GM23338 (cell line): Measurements from ENCODE around the gene OLFML2B. TPM values are rescaled to one million over a fixed set of nuclear protein-coding genes. Genes with fewer than 3 reads are reported as not detected.

Experiments used
- ATAC-seq: fragments of 200-7000 bp; cut with Tn5 transposase; 3 replicates; pipeline ENCODE4 v1.9.1; 2020
- DNase-seq: peaks from one replicate; pipeline ENCODE4 v3.0.0-alpha.2; 2015; ENCODE audit warnings: low spot score
- H2AFZ ChIP-seq: fragments of 200-600 bp; sonication (generic); 2 replicates; pipeline ENCODE4 v1.8.0; 2016; ENCODE audit warnings: antibody characterized with exemption, mild to moderate bottlenecking, moderate library complexity
- H3F3A ChIP-seq: fragments of 200-600 bp; sonication (generic); replicated peaks from 2 replicates; pipeline ENCODE4 v1.8.0; 2017; ENCODE audit warnings: antibody characterized with exemption, mixed run types, low read depth
- H3K27ac ChIP-seq: fragments of 200-600 bp; sonication (generic); 2 replicates; pipeline ENCODE4 v1.6.1; 2016; ENCODE audit warnings: low read depth
- H3K27me3 ChIP-seq: fragments of 200-600 bp; sonication (generic); 2 replicates; pipeline ENCODE4 v1.8.0; 2016; ENCODE audit warnings: mild to moderate bottlenecking, mixed run types, moderate library complexity; ENCODE audit not compliant: insufficient read depth
- H3K36me3 ChIP-seq: fragments of 200-600 bp; sonication (generic); 2 replicates; pipeline ENCODE4 v1.8.0; 2016; ENCODE audit warnings: mild to moderate bottlenecking; ENCODE audit not compliant: insufficient read depth
- H3K4me1 ChIP-seq: fragments of 200-600 bp; sonication (generic); 2 replicates; pipeline ENCODE4 v1.8.0; 2016; ENCODE audit warnings: mild to moderate bottlenecking, moderate library complexity; ENCODE audit not compliant: insufficient read depth
- H3K4me2 ChIP-seq: fragments of 200-600 bp; sonication (generic); 2 replicates; pipeline ENCODE4 v1.7.1; 2017; ENCODE audit warnings: mixed run types
- H3K4me3 ChIP-seq: fragments of 200-600 bp; sonication (generic); 2 replicates; pipeline ENCODE4 v1.6.1; 2016; ENCODE audit warnings: mixed run types
- H3K79me2 ChIP-seq: fragments of 200-600 bp; sonication (generic); replicated peaks from 2 replicates; pipeline ENCODE4 v1.8.0; 2017; ENCODE audit warnings: mild to moderate bottlenecking; ENCODE audit not compliant: insufficient read depth
- H3K9me2 ChIP-seq: fragments of 200-600 bp; sonication (generic); 2 replicates; pipeline ENCODE4 v1.8.0; 2017; ENCODE audit not compliant: insufficient read depth
- H4K20me1 ChIP-seq: fragments of 200-600 bp; sonication (generic); replicated peaks from 2 replicates; pipeline ENCODE4 v1.8.0; 2017; ENCODE audit warnings: mild to moderate bottlenecking; ENCODE audit not compliant: insufficient read depth
- H3K27ac Mint-ChIP-seq: 2 replicates; pipeline ENCODE4 v1.8.0; 2020; ENCODE audit warnings: inconsistent platforms, mild to moderate bottlenecking, moderate library complexity, mixed read lengths
- H3K27me3 Mint-ChIP-seq: 3 replicates; pipeline ENCODE4 v1.8.0; 2022; ENCODE audit warnings: low read depth, mild to moderate bottlenecking, moderate library complexity, mixed read lengths, inconsistent platforms; ENCODE audit not compliant: insufficient read depth, poor library complexity
- H3K36me3 Mint-ChIP-seq: 3 replicates; pipeline ENCODE4 v1.8.0; 2021; ENCODE audit warnings: low read depth, mild to moderate bottlenecking, inconsistent platforms, moderate library complexity, mixed read lengths
- H3K4me1 Mint-ChIP-seq: 3 replicates; pipeline ENCODE4 v1.8.0; 2020; ENCODE audit warnings: mild to moderate bottlenecking, inconsistent platforms, mixed read lengths
- H3K4me3 Mint-ChIP-seq: 3 replicates; pipeline ENCODE4 v1.8.0; 2021; ENCODE audit warnings: moderate library complexity, mild to moderate bottlenecking, inconsistent platforms, mixed read lengths
- H3K9me3 Mint-ChIP-seq: 3 replicates; pipeline ENCODE4 v1.8.0; 2020; ENCODE audit warnings: moderate library complexity, mild to moderate bottlenecking, inconsistent platforms, mixed read lengths
- CREB1 ChIP-seq: fragments of 250-450 bp; sonication (Bioruptor Pico); IDR thresholded peaks from 2 replicates; pipeline ENCODE4 v1.5.0; 2020; ENCODE audit warnings: low read depth, mild to moderate bottlenecking, moderate library complexity
- ETS1 ChIP-seq: IDR thresholded peaks from 2 replicates; pipeline ENCODE4 v1.6.1; 2016; ENCODE audit warnings: antibody characterized with exemption
- EZH2 ChIP-seq: fragments of 200-600 bp; sonication (generic); IDR thresholded peaks from one replicate; pipeline ENCODE4 v1.8.0; 2017; ENCODE audit warnings: antibody characterized with exemption, mild to moderate bottlenecking, low read depth; ENCODE audit not compliant: unreplicated experiment
- EZH2phosphoT487 ChIP-seq: fragments of 200-600 bp; sonication (generic); IDR thresholded peaks from one replicate; pipeline ENCODE4 v1.8.1; 2018; ENCODE audit warnings: antibody characterized with exemption; ENCODE audit not compliant: unreplicated experiment
- JUNB ChIP-seq: IDR thresholded peaks from one replicate; pipeline ENCODE4 v1.6.1; 2016; ENCODE audit warnings: antibody characterized with exemption; ENCODE audit not compliant: unreplicated experiment
- NANOG ChIP-seq: IDR thresholded peaks from 2 replicates; pipeline ENCODE4 v1.6.1; 2016; ENCODE audit warnings: antibody characterized with exemption, borderline replicate concordance
- POLR2AphosphoS5 ChIP-seq: IDR thresholded peaks from 2 replicates; pipeline ENCODE4 v1.6.1; 2016; ENCODE audit warnings: antibody characterized with exemption, low read depth
- STAT1 ChIP-seq: IDR thresholded peaks from one replicate; pipeline ENCODE4 v1.6.1; 2016; ENCODE audit warnings: antibody characterized with exemption; ENCODE audit not compliant: unreplicated experiment
- ZNF114 ChIP-seq: fragments of 250-450 bp; sonication (Bioruptor Pico); IDR thresholded peaks from 2 replicates; pipeline ENCODE4 v1.5.0; 2020; ENCODE audit warnings: mild to moderate bottlenecking, moderate library complexity
- ZNF331 ChIP-seq: fragments of 250-450 bp; sonication (Bioruptor Pico); IDR thresholded peaks from 2 replicates; pipeline ENCODE4 v1.5.0; 2020; ENCODE audit warnings: low read depth, mild to moderate bottlenecking, moderate library complexity
- polyA plus RNA-seq: library from polyadenylated mRNA; unstranded; fragments of >200 nt; fragmentation: Nextera tagmentation; extraction: Ambion mirVana; gene quantifications from 2 replicates; pipeline ENCODE4 v1.2.1, GENCODE V29; 2016
- total RNA-seq: library from RNA; depleted of rRNA; stranded (reverse); fragments of >200 nt; shearing (Covaris generic); gene quantifications from 2 replicates; pipeline ENCODE4 v1.2.3, GENCODE V29; 2014
- TF ChIP-seq, protein P1 (sequence below), 2 experiments: fragments of 200-600 bp in 1 of 2; sonication (generic) in 1 of 2; conservative IDR thresholded peaks; 2 replicates each; pipeline versions ENCODE4 v1.5.1 to v1.6.1; 2016 to 2017; ENCODE audit warnings: antibody characterized with exemption in 2 of 2, low read depth in 2 of 2, mild to moderate bottlenecking in 2 of 2, moderate library complexity in 1 of 2
- TF ChIP-seq, protein P2 (sequence below): IDR thresholded peaks from one replicate; pipeline ENCODE4 v1.6.1; 2018; ENCODE audit warnings: antibody characterized with exemption; ENCODE audit not compliant: unreplicated experiment
- TF ChIP-seq, protein P3 (sequence below): fragments of 250-450 bp; sonication (Bioruptor Pico); IDR thresholded peaks from 2 replicates; pipeline ENCODE4 v1.5.0; 2020; ENCODE audit warnings: mild to moderate bottlenecking, moderate library complexity

Gene OLFML2B
- total and polyA plus RNA-seq, 2 experiments from 2014 or later = 2.9 to 4.3 TPM

DNA sequence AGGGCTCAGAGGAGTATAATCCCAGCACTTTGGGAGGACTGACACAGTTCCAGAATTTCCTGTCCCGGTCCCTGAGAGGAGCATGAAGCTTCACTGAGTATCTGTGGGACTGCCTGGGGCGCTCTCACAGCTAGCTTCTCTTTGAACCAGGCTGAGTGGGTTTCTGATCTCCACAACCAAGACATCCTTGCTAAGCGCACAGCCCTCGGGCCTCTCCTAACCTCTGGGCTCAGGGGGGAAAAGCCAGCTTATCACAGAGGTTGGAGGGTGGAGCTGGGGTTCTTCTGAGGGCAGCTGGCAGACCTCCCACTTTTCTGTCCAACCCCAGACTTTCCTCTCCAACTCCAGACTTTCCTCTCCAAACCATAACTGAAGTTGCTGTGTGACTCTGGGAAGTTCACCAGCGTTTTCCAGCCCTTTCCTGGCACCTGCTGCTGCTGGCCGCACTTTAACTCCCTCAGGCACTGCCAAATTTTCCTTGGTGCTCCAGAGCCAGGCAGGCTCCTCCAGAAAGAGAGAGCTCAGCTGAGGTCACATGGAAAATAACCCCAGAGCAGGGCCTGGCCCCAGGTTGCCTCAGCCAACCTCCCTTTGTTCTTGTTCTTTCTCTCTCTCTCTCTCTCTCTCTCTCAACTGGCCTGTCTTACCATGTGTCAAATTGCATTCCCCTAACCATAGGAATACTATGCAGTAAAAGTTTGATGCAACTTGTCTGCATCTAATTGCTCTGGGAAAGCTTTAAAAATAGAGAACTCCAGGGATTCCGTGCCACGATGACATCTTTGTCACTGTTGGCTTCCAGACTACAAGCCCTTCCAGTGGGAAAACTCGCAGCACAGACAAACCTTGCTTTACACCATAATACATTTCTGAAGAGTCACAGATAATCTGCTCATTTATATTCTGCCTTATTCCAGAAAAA lies 49.5 kb downstream of the OLFML2B start:
- Mint-ChIP-seq H3K9me3 (no peaks in the 10 kb centered on the region; the same call in 2 of the 3 replicates), H3K36me3 (no peaks in the 10 kb centered on the region)
- no peaks in the 10 kb centered on the region for H3K79me2 ChIP-seq

More for the DNA sequence above, 49.5 kb downstream of the OLFML2B start:
- Mint-ChIP-seq H3K4me3 (no peak overlapping the region), H3K4me1 (peaks cover 16% of the 10 kb centered on the region), H3K27me3 (peaks cover 2% of the 10 kb centered on the region), H3K27ac (no peak overlapping the region)
- Histone ChIP-seq H3K36me3 (no peaks in the 10 kb centered on the region), H4K20me1 (no peaks in the 10 kb centered on the region; the same call in 1 of the 2 replicates), H3K27me3 (no peaks in the 10 kb centered on the region), H3K4me2 (no peak overlapping the region), H3K4me3 (no peak overlapping the region), H3K27ac (no peak overlapping the region), H3F3A (no peaks in the 10 kb centered on the region), H2AFZ (no peak overlapping the region), H3K9me2 (0 out of 2 replicates have a peak, but pooled peaks cover 3% of the 10 kb centered on the region), H3K4me1 (0 out of 2 replicates have a peak, but pooled peaks cover 4% of the 10 kb centered on the region)
- no peak for ATAC-seq
- TF ChIP-seq, protein P1, sequence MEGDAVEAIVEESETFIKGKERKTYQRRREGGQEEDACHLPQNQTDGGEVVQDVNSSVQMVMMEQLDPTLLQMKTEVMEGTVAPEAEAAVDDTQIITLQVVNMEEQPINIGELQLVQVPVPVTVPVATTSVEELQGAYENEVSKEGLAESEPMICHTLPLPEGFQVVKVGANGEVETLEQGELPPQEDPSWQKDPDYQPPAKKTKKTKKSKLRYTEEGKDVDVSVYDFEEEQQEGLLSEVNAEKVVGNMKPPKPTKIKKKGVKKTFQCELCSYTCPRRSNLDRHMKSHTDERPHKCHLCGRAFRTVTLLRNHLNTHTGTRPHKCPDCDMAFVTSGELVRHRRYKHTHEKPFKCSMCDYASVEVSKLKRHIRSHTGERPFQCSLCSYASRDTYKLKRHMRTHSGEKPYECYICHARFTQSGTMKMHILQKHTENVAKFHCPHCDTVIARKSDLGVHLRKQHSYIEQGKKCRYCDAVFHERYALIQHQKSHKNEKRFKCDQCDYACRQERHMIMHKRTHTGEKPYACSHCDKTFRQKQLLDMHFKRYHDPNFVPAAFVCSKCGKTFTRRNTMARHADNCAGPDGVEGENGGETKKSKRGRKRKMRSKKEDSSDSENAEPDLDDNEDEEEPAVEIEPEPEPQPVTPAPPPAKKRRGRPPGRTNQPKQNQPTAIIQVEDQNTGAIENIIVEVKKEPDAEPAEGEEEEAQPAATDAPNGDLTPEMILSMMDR (conservative IDR thresholded peaks at IDR 0.05; ENCODE audit: low read depth in 2 of 2) = no peak
- TF ChIP-seq NANOG (no peak), JUNB (no peak), POLR2AphosphoS5 (no peak), ZNF331 (CRISPR knock-in tag) (no peak), STAT1 (no peak), EZH2 (no peak), EZH2phosphoT487 (no peak), ETS1 (no peak), ZNF114 (CRISPR knock-in tag) (no peak), CREB1 (CRISPR knock-in tag) (no peak)
- TF ChIP-seq, protein P2, sequence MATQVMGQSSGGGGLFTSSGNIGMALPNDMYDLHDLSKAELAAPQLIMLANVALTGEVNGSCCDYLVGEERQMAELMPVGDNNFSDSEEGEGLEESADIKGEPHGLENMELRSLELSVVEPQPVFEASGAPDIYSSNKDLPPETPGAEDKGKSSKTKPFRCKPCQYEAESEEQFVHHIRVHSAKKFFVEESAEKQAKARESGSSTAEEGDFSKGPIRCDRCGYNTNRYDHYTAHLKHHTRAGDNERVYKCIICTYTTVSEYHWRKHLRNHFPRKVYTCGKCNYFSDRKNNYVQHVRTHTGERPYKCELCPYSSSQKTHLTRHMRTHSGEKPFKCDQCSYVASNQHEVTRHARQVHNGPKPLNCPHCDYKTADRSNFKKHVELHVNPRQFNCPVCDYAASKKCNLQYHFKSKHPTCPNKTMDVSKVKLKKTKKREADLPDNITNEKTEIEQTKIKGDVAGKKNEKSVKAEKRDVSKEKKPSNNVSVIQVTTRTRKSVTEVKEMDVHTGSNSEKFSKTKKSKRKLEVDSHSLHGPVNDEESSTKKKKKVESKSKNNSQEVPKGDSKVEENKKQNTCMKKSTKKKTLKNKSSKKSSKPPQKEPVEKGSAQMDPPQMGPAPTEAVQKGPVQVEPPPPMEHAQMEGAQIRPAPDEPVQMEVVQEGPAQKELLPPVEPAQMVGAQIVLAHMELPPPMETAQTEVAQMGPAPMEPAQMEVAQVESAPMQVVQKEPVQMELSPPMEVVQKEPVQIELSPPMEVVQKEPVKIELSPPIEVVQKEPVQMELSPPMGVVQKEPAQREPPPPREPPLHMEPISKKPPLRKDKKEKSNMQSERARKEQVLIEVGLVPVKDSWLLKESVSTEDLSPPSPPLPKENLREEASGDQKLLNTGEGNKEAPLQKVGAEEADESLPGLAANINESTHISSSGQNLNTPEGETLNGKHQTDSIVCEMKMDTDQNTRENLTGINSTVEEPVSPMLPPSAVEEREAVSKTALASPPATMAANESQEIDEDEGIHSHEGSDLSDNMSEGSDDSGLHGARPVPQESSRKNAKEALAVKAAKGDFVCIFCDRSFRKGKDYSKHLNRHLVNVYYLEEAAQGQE = no peak
- TF ChIP-seq, protein P3, sequence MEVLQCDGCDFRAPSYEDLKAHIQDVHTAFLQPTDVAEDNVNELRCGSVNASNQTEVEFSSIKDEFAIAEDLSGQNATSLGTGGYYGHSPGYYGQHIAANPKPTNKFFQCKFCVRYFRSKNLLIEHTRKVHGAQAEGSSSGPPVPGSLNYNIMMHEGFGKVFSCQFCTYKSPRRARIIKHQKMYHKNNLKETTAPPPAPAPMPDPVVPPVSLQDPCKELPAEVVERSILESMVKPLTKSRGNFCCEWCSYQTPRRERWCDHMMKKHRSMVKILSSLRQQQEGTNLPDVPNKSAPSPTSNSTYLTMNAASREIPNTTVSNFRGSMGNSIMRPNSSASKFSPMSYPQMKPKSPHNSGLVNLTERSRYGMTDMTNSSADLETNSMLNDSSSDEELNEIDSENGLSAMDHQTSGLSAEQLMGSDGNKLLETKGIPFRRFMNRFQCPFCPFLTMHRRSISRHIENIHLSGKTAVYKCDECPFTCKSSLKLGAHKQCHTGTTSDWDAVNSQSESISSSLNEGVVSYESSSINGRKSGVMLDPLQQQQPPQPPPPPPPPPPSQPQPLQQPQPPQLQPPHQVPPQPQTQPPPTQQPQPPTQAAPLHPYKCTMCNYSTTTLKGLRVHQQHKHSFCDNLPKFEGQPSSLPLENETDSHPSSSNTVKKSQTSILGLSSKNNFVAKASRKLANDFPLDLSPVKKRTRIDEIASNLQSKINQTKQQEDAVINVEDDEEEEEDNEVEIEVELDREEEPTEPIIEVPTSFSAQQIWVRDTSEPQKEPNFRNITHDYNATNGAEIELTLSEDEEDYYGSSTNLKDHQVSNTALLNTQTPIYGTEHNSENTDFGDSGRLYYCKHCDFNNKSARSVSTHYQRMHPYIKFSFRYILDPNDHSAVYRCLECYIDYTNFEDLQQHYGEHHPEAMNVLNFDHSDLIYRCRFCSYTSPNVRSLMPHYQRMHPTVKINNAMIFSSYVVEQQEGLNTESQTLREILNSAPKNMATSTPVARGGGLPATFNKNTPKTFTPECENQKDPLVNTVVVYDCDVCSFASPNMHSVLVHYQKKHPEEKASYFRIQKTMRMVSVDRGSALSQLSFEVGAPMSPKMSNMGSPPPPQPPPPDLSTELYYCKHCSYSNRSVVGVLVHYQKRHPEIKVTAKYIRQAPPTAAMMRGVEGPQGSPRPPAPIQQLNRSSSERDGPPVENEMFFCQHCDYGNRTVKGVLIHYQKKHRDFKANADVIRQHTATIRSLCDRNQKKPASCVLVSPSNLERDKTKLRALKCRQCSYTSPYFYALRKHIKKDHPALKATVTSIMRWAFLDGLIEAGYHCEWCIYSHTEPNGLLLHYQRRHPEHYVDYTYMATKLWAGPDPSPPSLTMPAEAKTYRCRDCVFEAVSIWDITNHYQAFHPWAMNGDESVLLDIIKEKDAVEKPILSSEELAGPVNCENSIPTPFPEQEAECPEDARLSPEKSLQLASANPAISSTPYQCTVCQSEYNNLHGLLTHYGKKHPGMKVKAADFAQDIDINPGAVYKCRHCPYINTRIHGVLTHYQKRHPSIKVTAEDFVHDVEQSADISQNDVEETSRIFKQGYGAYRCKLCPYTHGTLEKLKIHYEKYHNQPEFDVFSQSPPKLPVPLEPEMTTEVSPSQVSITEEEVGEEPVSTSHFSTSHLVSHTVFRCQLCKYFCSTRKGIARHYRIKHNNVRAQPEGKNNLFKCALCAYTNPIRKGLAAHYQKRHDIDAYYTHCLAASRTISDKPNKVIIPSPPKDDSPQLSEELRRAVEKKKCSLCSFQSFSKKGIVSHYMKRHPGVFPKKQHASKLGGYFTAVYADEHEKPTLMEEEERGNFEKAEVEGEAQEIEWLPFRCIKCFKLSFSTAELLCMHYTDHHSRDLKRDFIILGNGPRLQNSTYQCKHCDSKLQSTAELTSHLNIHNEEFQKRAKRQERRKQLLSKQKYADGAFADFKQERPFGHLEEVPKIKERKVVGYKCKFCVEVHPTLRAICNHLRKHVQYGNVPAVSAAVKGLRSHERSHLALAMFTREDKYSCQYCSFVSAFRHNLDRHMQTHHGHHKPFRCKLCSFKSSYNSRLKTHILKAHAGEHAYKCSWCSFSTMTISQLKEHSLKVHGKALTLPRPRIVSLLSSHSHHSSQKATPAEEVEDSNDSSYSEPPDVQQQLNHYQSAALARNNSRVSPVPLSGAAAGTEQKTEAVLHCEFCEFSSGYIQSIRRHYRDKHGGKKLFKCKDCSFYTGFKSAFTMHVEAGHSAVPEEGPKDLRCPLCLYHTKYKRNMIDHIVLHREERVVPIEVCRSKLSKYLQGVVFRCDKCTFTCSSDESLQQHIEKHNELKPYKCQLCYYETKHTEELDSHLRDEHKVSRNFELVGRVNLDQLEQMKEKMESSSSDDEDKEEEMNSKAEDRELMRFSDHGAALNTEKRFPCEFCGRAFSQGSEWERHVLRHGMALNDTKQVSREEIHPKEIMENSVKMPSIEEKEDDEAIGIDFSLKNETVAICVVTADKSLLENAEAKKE (CRISPR knock-in tag) = no peak
- DNase-seq = no peak
